GDM1 (cell line): ENCODE data around the gene AGBL1.
"Not testable (repeated sequence)": the region's sequence is repeated elsewhere in the genome, so short reads cannot be mapped to it uniquely, and the experiment has no call there.

Source experiments
- DNase-seq: peaks from one replicate; lab custom pipeline; 2025; lab: John Stamatoyannopoulos, UW

The AGBL1 gene

DNA sequence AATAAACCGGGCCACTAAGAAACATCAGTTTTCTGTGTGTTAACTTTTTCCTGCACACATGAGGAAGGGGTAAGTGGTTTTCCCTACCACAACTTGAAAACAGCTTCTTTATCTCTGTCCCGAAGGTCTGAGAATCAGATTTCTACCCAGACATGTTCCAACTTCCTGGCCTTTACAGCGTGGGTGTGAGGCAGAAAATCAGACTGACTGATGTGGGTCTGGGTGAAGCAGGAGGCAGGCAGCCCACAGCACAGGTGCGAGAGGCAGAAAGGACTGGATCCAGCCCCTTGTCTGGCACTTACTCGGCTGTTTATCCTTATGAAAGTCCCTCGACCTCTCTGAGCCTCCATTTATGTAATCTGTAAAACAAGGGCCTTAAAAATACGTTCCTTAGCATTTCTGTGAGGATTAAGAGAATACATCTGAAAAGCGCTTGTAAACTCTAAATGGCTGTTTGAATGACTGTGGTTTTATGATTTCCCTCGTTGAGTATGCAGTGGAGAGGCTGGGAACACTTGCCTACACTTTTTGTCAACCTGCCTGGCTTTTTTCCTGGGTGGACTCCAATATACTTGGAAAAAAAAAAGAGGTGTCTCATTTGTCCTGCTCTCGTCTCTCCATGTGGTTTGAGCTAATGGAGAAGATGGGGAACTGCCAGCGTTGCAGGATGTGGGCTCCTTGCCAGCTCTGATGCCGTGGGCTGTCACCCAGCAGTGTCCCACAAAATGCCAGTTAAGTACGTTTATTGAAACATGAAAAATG lies 3.1 kb downstream of the AGBL1 start:
- no peak for DNase-seq

DNA sequence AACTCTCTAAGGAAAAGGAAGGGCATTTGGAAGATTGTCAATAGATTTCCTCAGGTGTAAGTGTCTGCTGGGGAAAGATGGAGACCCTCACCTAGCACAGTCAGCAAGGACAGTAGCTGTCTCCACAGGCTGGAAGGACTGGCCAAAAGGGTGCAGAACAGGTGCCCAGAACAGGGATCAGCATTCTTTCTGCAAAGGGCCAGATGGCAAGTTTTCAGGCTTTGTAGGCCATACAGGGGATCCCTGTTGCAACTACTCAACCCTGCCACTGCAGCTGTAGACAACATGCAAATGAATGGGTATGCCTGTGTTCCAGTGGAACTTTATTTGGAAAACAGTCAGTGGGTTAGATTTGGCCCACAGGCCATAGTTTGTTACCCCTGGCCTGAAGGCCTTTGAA lies 8.1 kb downstream of the AGBL1 start:
- no peak for DNase-seq

DNA sequence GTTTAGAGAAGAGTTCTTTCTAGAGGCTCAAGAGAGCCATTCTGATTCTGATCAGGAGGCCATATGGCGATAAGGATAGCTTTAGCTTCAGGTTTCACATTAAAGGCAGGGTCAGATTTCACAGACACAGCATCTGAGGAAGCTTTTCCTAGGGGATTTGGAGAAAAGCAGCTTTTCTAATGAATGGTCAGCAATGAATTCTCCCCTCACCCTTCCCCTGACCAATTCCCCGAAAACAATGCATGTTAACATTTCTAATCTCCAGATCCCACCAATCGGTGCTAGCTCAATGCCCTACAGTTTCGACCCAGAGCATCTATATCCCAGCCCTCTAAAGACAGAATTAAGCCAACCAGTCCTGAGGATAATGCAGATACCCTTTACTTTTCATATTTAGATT lies 9.8 kb downstream of the AGBL1 start:
- DNase-seq, result no peak

DNA sequence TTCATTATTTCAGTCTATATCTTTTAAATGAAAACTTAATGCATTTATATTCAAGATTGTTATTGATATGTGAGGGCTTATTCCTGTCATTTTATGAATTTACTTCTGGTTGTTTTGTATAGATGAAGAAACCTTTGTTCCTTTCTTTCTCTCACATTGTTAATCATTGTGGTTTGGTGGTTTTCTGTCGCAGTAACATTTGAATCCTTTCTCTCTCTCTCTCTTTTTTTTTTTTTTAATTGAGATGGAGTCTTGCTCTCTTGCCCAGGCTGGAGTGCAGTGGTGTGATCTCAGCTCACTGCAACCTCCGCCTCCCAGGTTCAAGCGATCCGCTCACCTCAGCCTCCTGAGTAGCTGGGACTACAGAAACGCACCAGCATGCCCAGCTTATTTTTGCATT lies 22.1 kb downstream of the AGBL1 start:
- no peak for DNase-seq

DNA sequence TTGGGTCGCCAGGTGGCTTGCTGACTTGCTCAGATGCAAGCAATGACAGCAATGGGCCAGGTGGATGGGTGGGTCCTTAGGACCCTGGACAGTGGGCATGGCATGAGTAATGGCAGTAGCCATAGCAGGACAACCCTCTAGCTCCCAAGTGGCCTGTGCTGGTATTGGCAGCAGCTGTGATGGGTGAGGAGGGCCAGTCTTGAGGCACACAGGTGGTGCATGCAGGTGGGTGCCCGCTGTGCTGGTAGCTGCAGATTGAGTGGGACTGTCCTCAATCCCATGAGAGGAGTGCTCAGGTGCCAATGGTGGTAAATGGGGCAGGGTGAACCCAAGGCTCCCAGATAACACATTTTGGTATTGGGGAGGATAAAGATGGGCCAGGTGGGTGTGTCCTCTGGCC lies 24.2 kb downstream of the AGBL1 start:
- no peak for DNase-seq

DNA sequence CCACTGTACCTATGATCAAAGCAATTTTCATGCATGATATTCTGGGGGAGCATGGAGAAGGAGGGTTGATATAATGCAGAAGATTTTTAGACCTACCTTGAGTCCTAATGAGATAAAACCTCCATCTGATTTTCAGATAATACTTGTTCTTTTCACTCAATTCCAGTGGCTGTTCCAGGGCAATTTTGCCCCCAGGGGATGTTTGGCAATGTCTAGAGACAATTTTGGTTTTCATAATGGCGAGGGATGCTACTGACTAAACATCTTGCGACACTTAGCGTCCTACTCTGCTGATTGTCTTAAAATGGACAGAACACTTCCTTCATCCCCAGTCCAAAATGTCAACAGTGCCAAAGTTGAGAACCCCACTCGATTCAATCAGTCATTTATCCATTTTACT lies 26.6 kb downstream of the AGBL1 start:
- no peak for DNase-seq

DNA sequence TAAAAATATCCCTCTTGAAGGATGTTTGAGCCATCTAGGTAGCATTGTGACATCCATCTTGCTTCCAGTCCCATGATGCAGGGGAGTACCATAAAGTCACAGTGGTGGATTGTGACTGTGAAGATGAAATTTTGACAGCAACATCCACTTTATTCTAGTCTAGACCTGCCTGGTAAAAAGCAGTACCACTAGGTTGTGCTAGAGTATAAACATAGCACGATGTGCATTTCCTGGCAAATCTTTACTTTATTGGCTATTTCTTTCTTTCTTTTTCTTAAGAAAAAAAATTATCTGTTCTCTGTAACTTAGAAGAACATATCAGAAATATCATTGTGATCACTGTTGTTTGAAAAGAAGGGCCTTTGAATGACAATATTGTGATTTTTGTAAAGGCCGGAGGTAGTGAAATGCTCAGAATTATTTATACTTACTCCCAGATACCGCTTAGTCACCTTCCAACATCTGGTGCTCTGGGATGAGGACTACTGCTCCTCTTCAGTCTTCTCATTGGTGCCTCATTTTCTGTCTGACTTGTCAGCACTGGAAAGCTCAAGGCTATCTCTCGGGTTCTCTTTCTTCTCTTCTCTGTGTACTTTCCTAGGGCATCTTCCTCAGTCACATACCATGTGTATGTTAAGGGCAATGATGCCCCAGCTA lies 35.6 kb downstream of the AGBL1 start:
- no peak for DNase-seq

DNA sequence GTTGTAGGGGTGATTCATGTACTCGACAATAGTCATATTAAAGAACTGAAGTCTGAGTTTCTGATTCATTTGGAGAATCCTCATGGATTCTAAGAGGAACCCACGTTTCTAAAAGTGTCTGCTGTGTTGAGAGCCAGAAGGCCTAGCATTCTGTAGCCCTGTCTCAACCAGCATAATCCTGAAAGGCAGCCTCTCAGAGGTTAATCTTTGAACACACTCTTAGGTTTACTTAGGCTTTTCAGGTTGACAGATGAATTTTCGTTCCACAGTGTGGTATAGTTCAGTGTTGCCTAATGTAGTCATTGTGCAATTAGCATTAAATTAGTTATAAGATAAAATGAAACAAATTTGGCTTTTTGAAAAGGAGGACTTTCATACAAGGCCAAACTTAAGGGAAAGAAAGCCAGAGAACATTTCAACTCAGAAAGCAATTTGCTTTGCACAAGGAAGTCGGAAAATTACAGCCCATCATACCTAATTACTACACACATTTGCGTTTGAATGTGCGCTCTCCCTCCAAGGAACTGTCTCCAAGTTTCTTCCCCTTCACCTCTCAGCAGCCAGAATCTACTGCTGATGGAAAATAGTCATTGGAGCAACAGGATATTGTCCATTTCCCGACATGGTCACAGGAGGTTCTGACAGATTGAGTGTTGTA lies 42.0 kb downstream of the AGBL1 start:
- DNase-seq, result no peak

DNA sequence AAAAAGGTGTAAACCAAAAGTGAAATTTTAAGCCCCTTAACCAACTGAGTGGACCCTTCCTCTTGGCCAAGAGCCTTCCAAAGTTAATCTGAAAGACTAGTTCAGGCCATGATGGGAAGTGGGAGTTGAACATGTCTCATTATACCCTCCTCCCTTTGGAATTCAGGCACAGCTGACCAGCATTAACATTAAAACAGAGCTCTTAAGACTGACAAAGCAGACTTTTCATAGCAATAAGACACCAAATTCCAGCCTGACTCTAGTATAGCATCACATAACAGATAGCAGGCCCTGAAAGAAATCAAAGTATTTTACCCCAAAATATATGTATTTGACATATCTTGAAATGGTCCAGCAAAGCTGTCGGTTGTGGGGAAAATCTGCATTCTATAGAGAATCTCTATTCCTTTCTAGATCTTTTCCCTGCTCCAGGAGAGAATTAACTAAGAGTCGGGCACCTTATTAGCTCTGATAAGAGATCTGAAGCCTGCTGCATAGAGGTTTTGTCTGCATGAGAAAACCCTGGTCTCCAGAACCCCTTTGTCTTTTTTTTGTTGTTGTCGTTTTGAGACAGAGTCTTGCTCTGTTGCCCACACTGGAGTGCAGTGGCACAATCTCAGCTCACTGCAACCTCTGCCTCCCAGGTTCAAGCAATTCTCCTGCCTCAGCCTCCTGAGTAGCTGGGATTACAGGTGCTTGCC lies 43.2 kb downstream of the AGBL1 start:
- not testable (repeated sequence) for DNase-seq

DNA sequence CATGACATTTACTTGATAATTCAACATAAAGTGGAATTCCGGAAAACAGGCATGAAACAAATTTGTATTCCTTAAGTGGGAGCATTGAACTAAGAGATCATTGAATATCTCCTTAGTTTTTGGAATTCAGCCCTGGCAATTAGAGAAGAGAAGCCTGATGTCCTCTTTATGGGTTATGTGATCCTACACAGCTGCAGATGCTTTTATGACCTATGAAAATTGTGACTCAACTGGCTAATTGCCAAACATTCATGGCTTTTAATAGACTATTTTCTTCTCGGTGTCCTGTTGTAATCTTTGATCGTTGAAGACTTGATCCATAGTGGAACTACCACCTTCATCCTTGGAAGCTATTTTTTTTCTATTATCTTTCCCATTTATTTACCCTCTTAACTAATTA lies 46.1 kb downstream of the AGBL1 start:
- no peak for DNase-seq

DNA sequence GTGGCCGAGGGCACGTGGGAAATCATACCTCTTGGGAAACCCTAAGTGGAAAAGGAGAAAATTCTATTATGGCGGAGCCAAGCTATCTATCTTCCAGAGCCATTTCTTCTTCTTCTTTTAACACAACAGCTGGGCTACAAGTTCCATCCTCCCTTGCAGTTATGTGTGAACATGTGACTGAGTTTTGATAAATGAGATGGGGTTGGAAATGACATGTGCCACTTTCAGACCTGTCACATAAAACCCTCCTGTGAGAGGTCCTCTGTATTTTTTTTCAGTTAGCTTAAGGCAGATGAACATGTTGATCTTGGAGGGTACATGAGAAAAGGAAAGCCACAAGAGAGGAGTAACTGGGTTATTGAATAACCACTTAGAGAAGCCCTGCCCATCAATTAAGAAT lies 47.9 kb downstream of the AGBL1 start:
- no peak for DNase-seq

DNA sequence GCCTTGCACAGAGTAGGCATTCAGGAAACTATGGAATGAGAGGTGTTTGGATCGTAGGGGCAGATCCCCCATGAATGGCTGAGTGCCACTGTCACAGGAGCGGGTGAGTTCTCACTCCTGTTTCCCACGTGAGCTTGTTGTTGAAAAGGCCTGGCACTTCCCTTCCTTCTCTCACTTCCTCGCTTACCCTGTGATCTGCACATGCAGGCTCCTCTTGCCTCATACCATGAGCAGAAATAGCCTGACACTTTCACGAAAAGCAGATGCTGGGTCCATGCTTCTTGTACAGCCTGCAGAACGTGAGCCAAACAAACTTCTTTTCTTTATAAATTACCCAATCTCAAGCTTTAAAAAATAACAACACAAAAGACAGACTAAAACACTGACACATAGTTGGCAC lies 55.4 kb downstream of the AGBL1 start:
- no peak for DNase-seq

DNA sequence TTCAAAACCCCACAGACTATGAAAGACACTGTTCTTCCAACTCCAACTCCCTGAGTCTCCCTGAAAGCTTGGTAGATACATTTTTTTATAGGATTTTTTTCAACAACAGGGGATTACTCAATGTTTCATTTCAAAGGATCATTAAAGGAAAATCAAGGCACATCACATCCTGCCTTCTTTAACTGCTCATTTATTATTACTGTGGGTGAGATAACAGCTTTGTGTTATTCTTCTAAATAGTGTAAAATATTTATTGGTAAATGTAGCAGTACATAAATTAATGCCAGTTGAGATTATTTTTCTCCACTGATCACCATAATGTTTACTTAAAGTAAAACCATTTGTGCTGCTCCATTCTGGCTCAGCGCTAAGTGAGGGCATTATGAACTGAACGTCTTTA lies 57.2 kb downstream of the AGBL1 start:
- no peak for DNase-seq

DNA sequence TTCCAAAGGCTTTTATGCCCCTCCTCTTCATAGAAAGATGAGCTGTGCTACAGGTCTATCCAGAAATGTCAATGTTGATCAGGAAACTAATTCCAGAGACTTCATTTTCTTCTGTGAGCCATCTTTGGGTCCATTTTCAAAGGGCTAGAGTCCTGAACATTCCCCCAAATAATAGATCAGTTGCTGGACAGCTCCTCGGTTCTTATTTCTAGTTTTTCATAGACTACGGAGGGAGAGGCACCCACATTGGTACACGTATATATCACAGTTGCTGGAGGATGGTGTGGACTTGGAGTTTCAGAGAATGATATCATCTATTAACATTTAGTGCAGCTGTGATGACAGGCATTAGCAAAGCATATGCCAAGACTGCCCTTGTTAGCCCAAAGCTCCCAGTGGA lies 59.1 kb downstream of the AGBL1 start:
- no peak for DNase-seq

DNA sequence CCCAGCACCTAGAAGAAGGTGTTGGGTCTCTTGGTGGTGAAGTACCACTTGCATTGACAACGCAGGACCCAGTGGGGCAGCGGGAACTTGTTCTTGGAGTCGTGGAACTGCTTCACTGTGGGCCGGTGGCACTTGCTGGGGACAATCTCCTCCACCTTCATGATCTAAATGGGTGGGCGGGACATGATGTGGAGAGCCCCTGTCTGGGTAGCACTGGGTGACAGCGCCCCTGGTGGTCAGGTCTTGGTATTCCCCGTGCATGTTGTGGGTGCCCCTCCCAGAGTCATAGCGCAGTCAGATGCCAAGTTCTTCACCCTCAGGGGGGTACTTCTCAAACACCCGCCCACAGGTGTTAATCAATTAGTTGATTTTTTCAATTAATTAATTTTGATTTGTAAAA lies 60.2 kb downstream of the AGBL1 start:
- no peak for DNase-seq

DNA sequence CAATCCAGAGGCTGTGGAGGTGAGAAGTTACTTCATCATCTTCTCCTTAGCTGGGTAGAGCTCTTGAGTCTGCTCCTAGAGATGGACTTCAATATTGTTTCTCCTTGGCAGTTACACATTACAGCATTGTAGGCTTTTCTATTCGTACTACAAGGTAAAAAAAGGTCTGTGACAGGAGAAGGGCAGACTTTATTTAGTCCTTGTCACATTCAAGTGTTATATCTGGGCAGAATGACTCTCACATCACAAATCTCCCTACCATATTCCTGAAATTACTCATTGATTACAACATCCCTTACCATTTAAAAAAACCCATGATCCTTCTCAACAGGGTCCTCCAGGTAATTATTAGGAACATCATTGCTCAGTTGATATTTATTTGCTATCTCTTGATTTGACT lies 75.0 kb downstream of the AGBL1 start:
- DNase-seq, result no peak

DNA sequence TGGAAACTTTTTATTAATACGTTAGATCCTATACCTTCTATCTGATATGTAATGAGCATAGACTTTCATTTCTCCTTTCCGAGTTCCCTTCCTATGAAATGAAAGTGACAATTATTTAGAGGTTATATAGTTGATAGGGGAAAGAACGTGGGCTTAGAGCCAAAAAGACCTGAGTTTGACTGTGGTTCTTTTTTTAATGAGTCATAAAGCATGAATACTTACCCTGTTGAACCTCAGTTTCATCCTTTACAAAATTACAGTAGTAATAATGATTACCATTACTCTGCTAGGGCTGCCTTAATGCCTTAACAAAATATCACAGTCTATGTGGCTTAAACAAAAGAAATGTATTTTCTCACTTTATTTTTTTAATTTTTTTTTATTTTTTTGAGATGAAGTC lies 75.9 kb downstream of the AGBL1 start:
- DNase-seq, result no peak

DNA sequence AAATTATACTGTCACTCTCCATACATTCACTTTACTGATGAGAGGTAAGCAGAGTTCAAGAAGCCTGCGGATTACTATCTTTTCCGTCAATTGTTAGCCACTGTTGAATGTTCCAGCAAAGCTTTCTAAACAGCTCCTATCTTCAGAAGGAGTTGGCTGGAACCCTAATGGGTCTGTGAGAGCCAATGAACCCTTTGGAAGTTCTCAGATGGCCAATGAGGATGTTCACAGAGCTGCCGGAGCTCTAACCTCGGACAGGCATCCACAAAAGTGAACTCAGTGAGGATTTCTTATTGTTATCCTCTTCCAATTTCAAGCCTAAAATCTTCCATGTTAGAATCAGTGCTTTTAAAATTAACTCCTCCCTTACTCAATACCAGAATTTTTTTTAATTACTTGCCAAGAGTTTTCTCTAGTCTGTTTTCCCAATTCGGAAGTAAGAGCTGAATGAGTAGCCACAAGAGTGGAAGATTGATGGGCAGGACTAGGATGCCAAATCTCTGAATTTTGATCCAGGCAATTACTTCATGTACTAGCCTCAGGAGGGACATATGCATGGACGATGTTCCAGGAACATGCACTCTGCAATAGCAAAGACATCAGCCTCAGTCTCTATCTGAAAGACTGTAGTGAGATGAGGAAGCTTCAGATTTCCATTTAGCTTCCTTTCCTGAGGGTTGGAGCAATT lies 78.1 kb downstream of the AGBL1 start:
- DNase-seq, result no peak

DNA sequence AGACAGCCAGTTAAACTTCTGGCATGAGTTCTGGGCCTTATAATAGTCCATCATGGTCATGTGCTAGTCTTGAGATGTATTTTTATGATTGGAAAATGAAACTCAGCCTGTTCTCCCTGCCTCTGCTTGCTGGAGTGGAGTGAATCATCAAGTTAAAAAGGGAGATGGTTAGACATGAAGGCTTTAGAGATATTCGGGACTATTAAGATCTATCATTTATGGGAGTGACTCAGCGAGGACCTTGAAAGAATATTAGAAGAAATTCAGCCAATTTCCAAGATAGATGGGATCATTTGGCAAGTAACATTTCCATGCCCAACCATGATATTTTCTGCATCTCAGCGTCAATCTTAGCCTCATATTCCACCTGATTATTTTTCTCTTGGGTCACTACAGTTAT lies 79.8 kb downstream of the AGBL1 start:
- no peak for DNase-seq

DNA sequence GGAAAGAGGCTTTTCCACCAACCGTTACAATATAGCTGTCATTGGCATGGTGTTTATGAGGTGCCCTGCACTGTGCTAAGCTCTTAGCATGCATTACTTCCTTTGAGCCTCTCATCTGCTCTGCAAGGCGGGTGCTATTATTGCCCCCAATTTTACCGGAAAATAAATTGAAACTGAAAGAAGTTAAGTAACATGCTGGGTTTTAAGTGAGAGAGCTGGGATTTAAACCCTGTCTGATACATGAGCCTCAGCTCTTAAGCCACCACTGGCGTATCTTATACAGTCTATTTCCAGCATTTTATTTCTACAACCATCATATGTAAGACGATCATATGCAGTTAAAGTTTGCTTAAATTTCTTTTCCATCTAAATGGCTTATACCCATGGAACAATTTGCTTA lies 81.6 kb downstream of the AGBL1 start:
- no peak for DNase-seq

DNA sequence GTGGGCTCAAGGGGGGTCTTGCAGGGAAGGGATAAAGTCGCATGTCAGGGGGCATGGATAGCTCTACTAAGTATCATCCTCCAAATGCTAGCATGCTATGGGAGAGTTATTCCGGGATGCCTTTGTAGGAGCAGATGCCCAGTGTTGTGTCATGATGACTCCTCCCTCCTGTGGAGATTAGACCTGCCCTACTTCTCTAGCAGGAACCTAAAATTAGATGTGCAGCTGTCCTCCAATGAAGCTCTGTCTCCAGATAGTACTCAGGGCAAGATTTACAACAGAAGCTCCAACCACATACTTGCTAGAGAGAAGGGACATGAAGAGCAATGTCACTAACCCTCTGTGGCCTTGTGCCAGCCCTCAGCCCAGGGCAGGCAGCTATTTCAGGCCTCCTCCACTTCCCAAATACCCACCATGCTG lies 82.5 kb downstream of the AGBL1 start:
- no peak for DNase-seq

DNA sequence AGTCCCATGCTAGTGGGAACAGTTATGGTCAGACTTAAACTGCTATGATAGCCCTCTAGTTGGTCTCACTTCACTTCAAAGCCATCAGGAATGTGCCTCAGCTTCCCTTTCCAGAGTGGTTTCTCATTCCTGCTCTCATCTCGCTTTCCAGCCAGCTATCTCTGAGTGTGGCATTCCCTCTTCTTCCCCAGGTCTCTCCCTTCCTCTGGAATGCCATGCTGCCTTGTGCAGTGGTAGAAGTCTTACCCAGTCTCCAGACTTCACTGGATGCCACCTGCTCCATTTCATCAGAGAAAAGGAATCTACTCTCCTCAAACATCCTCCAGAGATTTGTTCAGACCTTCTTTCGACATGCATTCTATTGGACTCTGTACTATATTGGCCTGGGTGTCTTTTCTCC lies 83.0 kb downstream of the AGBL1 start:
- no peak for DNase-seq
